ENCODE data around the gene IRGC. TPM values are rescaled to one million over a fixed set of nuclear protein-coding genes. Genes with fewer than 3 reads are reported as not detected.

Gene IRGC
- total RNA-seq, 2 experiments from 2014 or later, result not detected

DNA sequence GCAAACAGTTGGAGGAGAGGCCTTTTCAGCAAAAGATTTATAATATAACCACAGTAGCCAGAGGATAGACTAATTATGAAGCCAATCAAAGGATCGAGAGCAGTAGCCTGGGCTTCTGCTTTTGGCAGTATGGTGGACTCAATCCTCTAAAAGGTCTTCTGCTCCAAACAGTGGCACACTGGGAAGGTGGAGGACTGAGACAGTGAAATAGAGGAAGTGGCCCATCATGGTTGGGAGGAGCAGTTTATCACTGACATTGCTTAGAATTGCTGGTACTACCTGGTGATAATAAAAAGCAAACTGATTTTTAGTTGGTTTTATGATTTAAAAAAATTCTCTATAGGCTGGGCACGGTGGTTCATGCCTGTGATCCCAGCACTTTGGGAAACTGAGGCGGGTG, 25.0 kb upstream of the IRGC start:
- CTCF ChIA-PET, result no interaction called here
- Histone ChIP-seq H3K9me3 (ENCODE audit: control insufficient read depth in 1 of 2, insufficient read depth in 1 of 2, low read length in 2 of 2) (peaks cover 11 to 18% of the 10 kb centered on the region in 2 experiments), H3K4me1 (ENCODE audit: insufficient read depth, low read length) (no peaks in the 10 kb centered on the region), H3K27ac (ENCODE audit: low read depth in 1 of 2, low read length in 2 of 2) (no peak overlapping the region), H3K27me3 (ENCODE audit: control insufficient read depth in 1 of 2, insufficient read depth in 2 of 2, low read length in 2 of 2) (no peaks in the 10 kb centered on the region), H3K36me3 (ENCODE audit: insufficient read depth, low read length) (no peaks in the 10 kb centered on the region), H3K4me3 (ENCODE audit: low read length) (no peak overlapping the region)
- intact Hi-C loops (cut with DNase I, micrococcal nuclease), result no loop called here
- H3K36me3 Mint-ChIP-seq (ENCODE audit: low read depth), result no peaks in the 10 kb centered on the region
- peaks cover 16% of the 10 kb centered on the region for H3K27me3 Mint-ChIP-seq
- POLR2A ChIA-PET, result no interaction called here
- no peaks in the 10 kb centered on the region for H3K4me1 Mint-ChIP-seq (ENCODE audit: low read depth)
- no peak overlapping the region for H3K27ac Mint-ChIP-seq
- DNase-seq (no peak), ATAC-seq (ENCODE audit: poor library complexity) (no peak)
- TF ChIP-seq, protein P1, sequence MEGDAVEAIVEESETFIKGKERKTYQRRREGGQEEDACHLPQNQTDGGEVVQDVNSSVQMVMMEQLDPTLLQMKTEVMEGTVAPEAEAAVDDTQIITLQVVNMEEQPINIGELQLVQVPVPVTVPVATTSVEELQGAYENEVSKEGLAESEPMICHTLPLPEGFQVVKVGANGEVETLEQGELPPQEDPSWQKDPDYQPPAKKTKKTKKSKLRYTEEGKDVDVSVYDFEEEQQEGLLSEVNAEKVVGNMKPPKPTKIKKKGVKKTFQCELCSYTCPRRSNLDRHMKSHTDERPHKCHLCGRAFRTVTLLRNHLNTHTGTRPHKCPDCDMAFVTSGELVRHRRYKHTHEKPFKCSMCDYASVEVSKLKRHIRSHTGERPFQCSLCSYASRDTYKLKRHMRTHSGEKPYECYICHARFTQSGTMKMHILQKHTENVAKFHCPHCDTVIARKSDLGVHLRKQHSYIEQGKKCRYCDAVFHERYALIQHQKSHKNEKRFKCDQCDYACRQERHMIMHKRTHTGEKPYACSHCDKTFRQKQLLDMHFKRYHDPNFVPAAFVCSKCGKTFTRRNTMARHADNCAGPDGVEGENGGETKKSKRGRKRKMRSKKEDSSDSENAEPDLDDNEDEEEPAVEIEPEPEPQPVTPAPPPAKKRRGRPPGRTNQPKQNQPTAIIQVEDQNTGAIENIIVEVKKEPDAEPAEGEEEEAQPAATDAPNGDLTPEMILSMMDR (IDR thresholded peaks at IDR 0.05), result no peak
- no peak overlapping the region for H3K4me3 Mint-ChIP-seq
- peaks cover 4% of the 10 kb centered on the region for H3K9me3 Mint-ChIP-seq

DNA sequence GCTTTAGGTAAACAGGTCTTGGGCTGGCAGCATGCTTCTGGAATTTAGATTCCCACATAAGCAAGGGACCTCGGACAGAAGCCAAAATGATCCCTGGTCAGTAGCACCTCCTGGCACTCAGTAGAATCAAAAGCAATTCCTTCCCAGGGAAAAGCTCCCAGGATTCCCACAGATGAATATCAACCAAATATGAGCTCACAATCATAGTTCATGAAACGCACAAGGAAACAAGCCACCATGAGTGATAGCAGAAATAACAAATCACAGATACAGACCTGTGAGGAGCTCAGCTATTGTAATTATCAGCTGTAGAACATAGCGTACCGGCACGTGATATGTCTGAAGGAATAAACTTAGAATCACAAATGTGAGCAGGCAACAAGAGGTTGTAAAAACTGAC, 24.1 kb upstream of the IRGC start:
- Mint-ChIP-seq H3K27me3 (peaks cover 16% of the 10 kb centered on the region), H3K4me1 (ENCODE audit: low read depth) (no peaks in the 10 kb centered on the region), H3K9me3 (peaks cover 6% of the 10 kb centered on the region), H3K4me3 (no peak overlapping the region), H3K36me3 (ENCODE audit: low read depth) (no peaks in the 10 kb centered on the region), H3K27ac (no peak overlapping the region)
- TF ChIP-seq, protein P1 (IDR thresholded peaks at IDR 0.05), result no peak
- intact Hi-C loops (cut with DNase I, micrococcal nuclease), result no loop called here
- H3K27me3 ChIP-seq (ENCODE audit: control insufficient read depth in 1 of 2, insufficient read depth in 2 of 2, low read length in 2 of 2), result no peaks in the 10 kb centered on the region
- H3K9me3 ChIP-seq (ENCODE audit: control insufficient read depth in 1 of 2, insufficient read depth in 1 of 2, low read length in 2 of 2), result peaks cover 11 to 18% of the 10 kb centered on the region in 2 experiments
- ChIA-PET CTCF (no interaction called here), POLR2A (no interaction called here)
- no peak overlapping the region for H3K27ac ChIP-seq (ENCODE audit: low read depth in 1 of 2, low read length in 2 of 2)
- no peak for DNase-seq
- no peaks in the 10 kb centered on the region for H3K36me3 ChIP-seq (ENCODE audit: insufficient read depth, low read length)
- H3K4me3 ChIP-seq (ENCODE audit: low read length), result no peak overlapping the region
- H3K4me1 ChIP-seq (ENCODE audit: insufficient read depth, low read length), result no peaks in the 10 kb centered on the region
- ATAC-seq (ENCODE audit: poor library complexity), result no peak

DNA sequence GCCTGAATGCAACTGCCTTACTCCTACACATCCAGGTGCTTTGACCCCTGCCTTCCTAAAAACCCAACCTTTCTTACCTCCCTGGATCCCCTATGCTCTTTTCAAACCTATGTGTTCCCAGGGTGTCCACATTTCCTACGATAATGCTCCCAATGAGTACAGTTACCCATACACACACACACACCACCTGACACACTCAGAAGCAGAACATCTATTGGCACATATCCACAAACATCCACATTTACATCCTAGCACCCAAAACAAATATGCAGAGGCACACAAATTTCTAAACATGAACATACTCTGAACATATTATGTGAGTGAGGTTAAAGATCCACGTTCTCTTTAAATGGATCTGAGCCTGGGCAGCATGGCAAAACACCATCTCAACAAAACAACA, 23.5 kb upstream of the IRGC start:
- peaks cover 22% of the 10 kb centered on the region for H3K27me3 Mint-ChIP-seq
- no peak overlapping the region for H3K27ac Mint-ChIP-seq
- no peak overlapping the region for H3K4me3 Mint-ChIP-seq

More for the DNA sequence above, 23.5 kb upstream of the IRGC start:
- POLR2A ChIA-PET, result no interaction called here
- H3K36me3 Mint-ChIP-seq (ENCODE audit: low read depth), result no peaks in the 10 kb centered on the region
- TF ChIP-seq, protein P1 (IDR thresholded peaks at IDR 0.05), result no peak
- Histone ChIP-seq H3K36me3 (ENCODE audit: insufficient read depth, low read length) (no peaks in the 10 kb centered on the region), H3K4me3 (ENCODE audit: low read length) (no peak overlapping the region), H3K4me1 (ENCODE audit: insufficient read depth, low read length) (no peaks in the 10 kb centered on the region), H3K9me3 (ENCODE audit: control insufficient read depth in 1 of 2, insufficient read depth in 1 of 2, low read length in 2 of 2) (peaks cover 11 to 18% of the 10 kb centered on the region in 2 experiments), H3K27ac (ENCODE audit: low read depth in 1 of 2, low read length in 2 of 2) (no peak overlapping the region), H3K27me3 (ENCODE audit: control insufficient read depth in 1 of 2, insufficient read depth in 2 of 2, low read length in 2 of 2) (no peaks in the 10 kb centered on the region)
- intact Hi-C loops (cut with DNase I, micrococcal nuclease), result no loop called here
- CTCF ChIA-PET, result no interaction called here
- ATAC-seq (ENCODE audit: poor library complexity) (no peak), DNase-seq (no peak)
- H3K4me1 Mint-ChIP-seq (ENCODE audit: low read depth), result no peaks in the 10 kb centered on the region
- H3K9me3 Mint-ChIP-seq, result peaks cover 6% of the 10 kb centered on the region
